HG02938 (cell line): Measurements from ENCODE around the gene BLID.

Experiments
- ATAC-seq: cut with Tn5 transposase; IDR thresholded peaks from one replicate; pipeline ENCODE4 v1.9.1; 2021; ENCODE audit warnings: mild to moderate bottlenecking, moderate library complexity; ENCODE audit not compliant: unreplicated experiment

The BLID gene

GRCh38 chr11:122085264-122085663 lies 30.8 kb downstream of the BLID start:
- no peak for ATAC-seq

GRCh38 chr11:122082205-122082604 lies 33.8 kb downstream of the BLID start:
- ATAC-seq: no peak

GRCh38 chr11:122081073-122081472 lies 34.9 kb downstream of the BLID start:
- no peak for ATAC-seq

GRCh38 chr11:122077459-122077858 lies 38.6 kb downstream of the BLID start:
- ATAC-seq: no peak

GRCh38 chr11:122076512-122077120 lies 39.4 kb downstream of the BLID start:
- ATAC-seq: no peak

- no peak for ATAC-seq
Observed at GRCh38 chr11:122075016-122075415, 41.0 kb downstream of the BLID start.

- no peak for ATAC-seq
Observed at GRCh38 chr11:122074022-122074421, 42.0 kb downstream of the BLID start.

GRCh38 chr11:122071709-122072202 lies 44.3 kb downstream of the BLID start:
- no peak for ATAC-seq

GRCh38 chr11:122069707-122070360 lies 46.2 kb downstream of the BLID start:
- ATAC-seq: no peak

GRCh38 chr11:122068837-122069236 lies 47.2 kb downstream of the BLID start:
- no peak for ATAC-seq

- ATAC-seq: no peak
Observed at GRCh38 chr11:122068141-122068540, 47.9 kb downstream of the BLID start.
